ENCODE data around the gene TTLL11. TPM values are rescaled to one million over a fixed set of nuclear protein-coding genes. Genes with fewer than 3 reads are reported as not detected.

TTLL11 gene
- total RNA-seq, 2 experiments from 2014 or later = 3.3 to 6.9 TPM

- Histone ChIP-seq H3K4me2 (ENCODE audit: low read length) (no peak overlapping the region), H3K9me3 (ENCODE audit: low read length) (no peaks in the 10 kb centered on the region), H2AFZ (ENCODE audit: low read length) (no peak overlapping the region), H3K4me3 (ENCODE audit: low read depth, low read length, poor library complexity, severe bottlenecking) (no peak overlapping the region), H3K4me1 (ENCODE audit: insufficient read depth, low read length, poor library complexity, severe bottlenecking) (no peaks in the 10 kb centered on the region), H3K79me2 (ENCODE audit: insufficient read depth, low read depth, low read length) (no peaks in the 10 kb centered on the region), H3K27ac (ENCODE audit: low read depth, low read length, poor library complexity, severe bottlenecking) (no peak overlapping the region), H3K36me3 (ENCODE audit: insufficient read depth, low read length) (no peaks in the 10 kb centered on the region), H3K9me2 (ENCODE audit: insufficient read depth, low read length) (no peaks in the 10 kb centered on the region), H4K20me1 (ENCODE audit: insufficient read depth, low read length) (no peaks in the 10 kb centered on the region)
- ChIA-PET POLR2A (interaction anchor here (0.6 to 1.2 kb wide), 4 partner anchors 9 to 636 kb away, joined by 3 to 5 read pairs (median 4); no protein-coding TSS in a partner anchor), CTCF (ENCODE audit: unreplicated experiment) (no interaction called here)
- no TSS peak for BruUV-seq (replicated peaks)
- DNase-seq (ENCODE audit: low spot score) = no peak
- TF ChIP-seq, protein P1, sequence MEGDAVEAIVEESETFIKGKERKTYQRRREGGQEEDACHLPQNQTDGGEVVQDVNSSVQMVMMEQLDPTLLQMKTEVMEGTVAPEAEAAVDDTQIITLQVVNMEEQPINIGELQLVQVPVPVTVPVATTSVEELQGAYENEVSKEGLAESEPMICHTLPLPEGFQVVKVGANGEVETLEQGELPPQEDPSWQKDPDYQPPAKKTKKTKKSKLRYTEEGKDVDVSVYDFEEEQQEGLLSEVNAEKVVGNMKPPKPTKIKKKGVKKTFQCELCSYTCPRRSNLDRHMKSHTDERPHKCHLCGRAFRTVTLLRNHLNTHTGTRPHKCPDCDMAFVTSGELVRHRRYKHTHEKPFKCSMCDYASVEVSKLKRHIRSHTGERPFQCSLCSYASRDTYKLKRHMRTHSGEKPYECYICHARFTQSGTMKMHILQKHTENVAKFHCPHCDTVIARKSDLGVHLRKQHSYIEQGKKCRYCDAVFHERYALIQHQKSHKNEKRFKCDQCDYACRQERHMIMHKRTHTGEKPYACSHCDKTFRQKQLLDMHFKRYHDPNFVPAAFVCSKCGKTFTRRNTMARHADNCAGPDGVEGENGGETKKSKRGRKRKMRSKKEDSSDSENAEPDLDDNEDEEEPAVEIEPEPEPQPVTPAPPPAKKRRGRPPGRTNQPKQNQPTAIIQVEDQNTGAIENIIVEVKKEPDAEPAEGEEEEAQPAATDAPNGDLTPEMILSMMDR (conservative IDR thresholded peaks at IDR 0.05; ENCODE audit: low read length) = no peak
- no peak for TF ChIP-seq EZH2phosphoT487 (IDR thresholded peaks at IDR 0.05; ENCODE audit: borderline replicate concordance, low read depth, low read length)
- intact Hi-C loops (cut with micrococcal nuclease; ENCODE audit: unreplicated experiment) = no loop called here
Observed at GRCh38 chr9:122040561-122041242, 52.4 kb downstream of the TTLL11 start.

GRCh38 chr9:122039234-122039633, 53.9 kb downstream of the TTLL11 start:
- Histone ChIP-seq H3K36me3 (ENCODE audit: insufficient read depth, low read length) (no peaks in the 10 kb centered on the region), H3K27ac (ENCODE audit: low read depth, low read length, poor library complexity, severe bottlenecking) (no peak overlapping the region), H4K20me1 (ENCODE audit: insufficient read depth, low read length) (no peaks in the 10 kb centered on the region), H2AFZ (ENCODE audit: low read length) (no peak overlapping the region), H3K4me3 (ENCODE audit: low read depth, low read length, poor library complexity, severe bottlenecking) (no peak overlapping the region), H3K9me2 (ENCODE audit: insufficient read depth, low read length) (no peaks in the 10 kb centered on the region), H3K4me2 (ENCODE audit: low read length) (no peak overlapping the region), H3K9me3 (ENCODE audit: low read length) (no peaks in the 10 kb centered on the region), H3K4me1 (ENCODE audit: insufficient read depth, low read length, poor library complexity, severe bottlenecking) (no peaks in the 10 kb centered on the region), H3K79me2 (ENCODE audit: insufficient read depth, low read depth, low read length) (no peaks in the 10 kb centered on the region)
- no TSS peak for BruUV-seq (replicated peaks)
- POLR2A ChIA-PET = no interaction called here
- CTCF ChIA-PET (ENCODE audit: unreplicated experiment) = no interaction called here
- no peak for DNase-seq (ENCODE audit: low spot score)
- TF ChIP-seq, protein P1 (conservative IDR thresholded peaks at IDR 0.05; ENCODE audit: low read length) = no peak
- no peak for TF ChIP-seq EZH2phosphoT487 (IDR thresholded peaks at IDR 0.05; ENCODE audit: borderline replicate concordance, low read depth, low read length)
- intact Hi-C loops (cut with micrococcal nuclease; ENCODE audit: unreplicated experiment) = no loop called here

- Histone ChIP-seq H3K79me2 (ENCODE audit: insufficient read depth, low read depth, low read length) (no peaks in the 10 kb centered on the region), H3K36me3 (ENCODE audit: insufficient read depth, low read length) (no peaks in the 10 kb centered on the region), H3K4me1 (ENCODE audit: insufficient read depth, low read length, poor library complexity, severe bottlenecking) (no peaks in the 10 kb centered on the region), H2AFZ (ENCODE audit: low read length) (no peak overlapping the region), H3K4me2 (ENCODE audit: low read length) (no peak overlapping the region), H3K9me2 (ENCODE audit: insufficient read depth, low read length) (no peaks in the 10 kb centered on the region), H4K20me1 (ENCODE audit: insufficient read depth, low read length) (no peaks in the 10 kb centered on the region), H3K4me3 (ENCODE audit: low read depth, low read length, poor library complexity, severe bottlenecking) (no peak overlapping the region), H3K27ac (ENCODE audit: low read depth, low read length, poor library complexity, severe bottlenecking) (no peak overlapping the region), H3K9me3 (ENCODE audit: low read length) (no peaks in the 10 kb centered on the region)
- BruUV-seq (replicated peaks) = no TSS peak
- ChIA-PET POLR2A (no interaction called here), CTCF (ENCODE audit: unreplicated experiment) (no interaction called here)
- intact Hi-C loops (cut with micrococcal nuclease; ENCODE audit: unreplicated experiment) = no loop called here
- no peak for TF ChIP-seq EZH2phosphoT487 (IDR thresholded peaks at IDR 0.05; ENCODE audit: borderline replicate concordance, low read depth, low read length)
- TF ChIP-seq, protein P1 (conservative IDR thresholded peaks at IDR 0.05; ENCODE audit: low read length) = no peak
- no peak for DNase-seq (ENCODE audit: low spot score)
Observed at GRCh38 chr9:122036988-122037387, 56.1 kb downstream of the TTLL11 start.
